HUES64 (cell line): ENCODE measurements around the gene PCDHA11.
"Not testable (repeated sequence)": the region's sequence is repeated elsewhere in the genome, so short reads cannot be mapped to it uniquely, and the experiment has no call there.

Experiments
- H3K27ac ChIP-seq: 2 replicates; pipeline ENCODE4 v1.7.0; 2013; ENCODE audit warnings: low read depth, low read length, inconsistent platforms
- H3K27me3 ChIP-seq: 2 replicates; pipeline ENCODE4 v1.6.1; 2013; ENCODE audit warnings: mild to moderate bottlenecking, low read length; ENCODE audit not compliant: insufficient read depth
- H3K36me3 ChIP-seq: 2 replicates; pipeline ENCODE4 v1.6.1; 2013; ENCODE audit warnings: mild to moderate bottlenecking, low read length; ENCODE audit not compliant: insufficient read depth
- H3K4me1 ChIP-seq: 2 replicates; pipeline ENCODE4 v1.6.1; 2013; ENCODE audit warnings: mild to moderate bottlenecking, low read length, moderate library complexity; ENCODE audit not compliant: insufficient read depth
- H3K4me3 ChIP-seq: 2 replicates; pipeline ENCODE4 v1.5.1; 2013; ENCODE audit warnings: mild to moderate bottlenecking, low read length, moderate library complexity
- H3K9ac ChIP-seq: 2 replicates; pipeline ENCODE4 v1.6.1; 2013; ENCODE audit warnings: mild to moderate bottlenecking, low read depth, low read length
- H3K9me3 ChIP-seq: 2 replicates; pipeline ENCODE4 v1.6.1; 2013; ENCODE audit warnings: low read depth, low read length; ENCODE audit not compliant: insufficient read depth
- WGBS: fragments of 150-250, 120-280 bp; methylation state at CpG from one replicate; pipeline ENCODE4 v1.1.7; 2013; ENCODE audit warnings: missing lambda C conversion rate; 5-methylcytosine and 5-hydroxymethylcytosine counted together

Gene PCDHA11

DNA sequence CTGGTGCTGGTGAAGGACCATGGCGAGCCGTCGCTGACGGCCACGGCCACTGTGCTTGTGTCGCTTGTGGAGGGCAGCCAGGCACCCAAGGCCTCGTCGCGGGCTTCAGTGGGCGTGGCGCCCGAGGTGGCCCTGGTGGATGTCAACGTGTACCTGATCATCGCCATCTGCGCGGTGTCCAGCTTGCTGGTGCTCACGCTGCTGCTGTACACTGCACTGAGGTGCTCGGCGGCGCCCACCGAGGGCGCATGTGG is 10.8 kb upstream of the PCDHA11 start:
- no peak overlapping the region for H3K27ac ChIP-seq
- H3K9ac ChIP-seq: no peak overlapping the region
- no peaks in the 10 kb centered on the region for H3K36me3 ChIP-seq
- WGBS: 97% methylated on average over 22 of the region's 22 CpGs
- no peaks in the 10 kb centered on the region for H3K9me3 ChIP-seq
- 0 out of 2 replicates have a peak, but pooled peaks cover 3% of the 10 kb centered on the region for H3K4me1 ChIP-seq
- no peaks in the 10 kb centered on the region for H3K27me3 ChIP-seq
- H3K4me3 ChIP-seq: no peak overlapping the region

DNA sequence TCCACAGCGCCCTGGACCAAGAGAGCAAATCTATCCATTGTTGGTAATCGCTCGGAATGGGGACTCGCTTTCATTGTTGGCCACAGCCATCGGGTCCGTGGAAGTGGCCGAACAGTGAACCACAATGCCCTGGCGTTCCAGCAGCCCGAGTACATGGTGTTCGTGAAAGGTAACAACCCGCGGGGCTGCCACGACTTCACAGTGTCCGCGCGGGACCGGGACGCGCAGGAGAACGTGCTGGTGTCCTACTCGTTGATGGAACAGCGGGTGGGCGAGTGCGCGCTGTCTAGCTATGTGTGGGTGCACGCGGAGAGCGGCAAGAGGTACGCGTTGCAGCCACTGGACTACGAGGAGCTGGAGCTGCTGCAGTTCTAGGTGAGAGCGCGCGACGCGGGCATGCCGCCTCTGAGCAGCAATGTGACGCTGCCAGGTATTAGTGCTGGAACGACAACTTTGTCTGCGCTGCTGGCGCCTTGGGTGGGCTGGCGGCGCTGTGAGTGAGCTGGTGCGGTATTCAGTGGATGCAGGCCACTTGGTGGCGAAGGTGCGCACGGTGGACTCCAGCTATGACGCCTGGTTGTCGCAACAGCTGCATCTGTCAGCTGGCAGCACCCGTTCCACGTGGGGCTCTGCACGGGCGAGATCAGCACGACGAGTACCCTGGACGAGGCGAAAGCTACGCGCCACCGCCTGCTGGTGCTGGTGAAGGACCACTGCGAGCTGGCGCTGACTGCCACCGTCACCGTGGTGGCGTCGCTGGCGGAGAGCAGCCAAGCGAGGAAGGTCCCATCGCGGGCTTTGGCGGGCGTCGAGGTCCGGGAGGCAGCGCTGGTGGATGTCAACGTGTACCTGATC is 6.1 kb upstream of the PCDHA11 start:
- no peaks in the 10 kb centered on the region; the same call in 1 of the 2 replicates for H3K36me3 ChIP-seq
- H3K27me3 ChIP-seq: no peaks in the 10 kb centered on the region
- H3K27ac ChIP-seq: no peak overlapping the region
- no peaks in the 10 kb centered on the region; the same call in 1 of the 2 replicates for H3K9me3 ChIP-seq
- no peak overlapping the region for H3K9ac ChIP-seq
- WGBS: 97% methylated on average over 76 of the region's 76 CpGs
- 0 out of 2 replicates have a peak, but pooled peaks cover 2% of the 10 kb centered on the region for H3K4me1 ChIP-seq
- H3K4me3 ChIP-seq: no peak overlapping the region

DNA sequence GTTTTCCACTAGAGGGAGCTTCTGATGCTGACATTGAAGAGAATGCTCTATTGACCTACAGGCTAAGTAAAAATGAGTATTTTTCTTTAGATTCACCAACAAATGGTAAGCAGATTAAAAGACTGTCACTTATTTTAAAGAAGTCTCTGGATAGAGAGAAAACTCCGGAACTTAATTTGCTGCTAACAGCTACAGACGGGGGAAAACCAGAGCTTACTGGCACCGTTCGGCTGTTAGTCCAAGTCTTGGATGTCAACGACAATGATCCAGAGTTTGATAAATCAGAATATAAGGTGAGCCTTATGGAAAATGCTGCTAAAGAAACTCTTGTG is 764 bp downstream of the PCDHA11 start:
- H3K9me3 ChIP-seq: 0 out of 2 replicates have a peak, but pooled peaks cover 4% of the 10 kb centered on the region
- 0 out of 2 replicates have a peak, but pooled peaks cover 3% of the 10 kb centered on the region for H3K4me1 ChIP-seq
- H3K36me3 ChIP-seq: peaks cover 6% of the 10 kb centered on the region; the same call in 1 of the 2 replicates
- peak overlapping the region; percentile 84 for H3K9ac ChIP-seq
- peak overlapping the region; percentile 71 for H3K4me3 ChIP-seq
- 87% methylated on average over 5 of the region's 5 CpGs for WGBS
- H3K27ac ChIP-seq: no peak overlapping the region
- no peaks in the 10 kb centered on the region for H3K27me3 ChIP-seq

DNA sequence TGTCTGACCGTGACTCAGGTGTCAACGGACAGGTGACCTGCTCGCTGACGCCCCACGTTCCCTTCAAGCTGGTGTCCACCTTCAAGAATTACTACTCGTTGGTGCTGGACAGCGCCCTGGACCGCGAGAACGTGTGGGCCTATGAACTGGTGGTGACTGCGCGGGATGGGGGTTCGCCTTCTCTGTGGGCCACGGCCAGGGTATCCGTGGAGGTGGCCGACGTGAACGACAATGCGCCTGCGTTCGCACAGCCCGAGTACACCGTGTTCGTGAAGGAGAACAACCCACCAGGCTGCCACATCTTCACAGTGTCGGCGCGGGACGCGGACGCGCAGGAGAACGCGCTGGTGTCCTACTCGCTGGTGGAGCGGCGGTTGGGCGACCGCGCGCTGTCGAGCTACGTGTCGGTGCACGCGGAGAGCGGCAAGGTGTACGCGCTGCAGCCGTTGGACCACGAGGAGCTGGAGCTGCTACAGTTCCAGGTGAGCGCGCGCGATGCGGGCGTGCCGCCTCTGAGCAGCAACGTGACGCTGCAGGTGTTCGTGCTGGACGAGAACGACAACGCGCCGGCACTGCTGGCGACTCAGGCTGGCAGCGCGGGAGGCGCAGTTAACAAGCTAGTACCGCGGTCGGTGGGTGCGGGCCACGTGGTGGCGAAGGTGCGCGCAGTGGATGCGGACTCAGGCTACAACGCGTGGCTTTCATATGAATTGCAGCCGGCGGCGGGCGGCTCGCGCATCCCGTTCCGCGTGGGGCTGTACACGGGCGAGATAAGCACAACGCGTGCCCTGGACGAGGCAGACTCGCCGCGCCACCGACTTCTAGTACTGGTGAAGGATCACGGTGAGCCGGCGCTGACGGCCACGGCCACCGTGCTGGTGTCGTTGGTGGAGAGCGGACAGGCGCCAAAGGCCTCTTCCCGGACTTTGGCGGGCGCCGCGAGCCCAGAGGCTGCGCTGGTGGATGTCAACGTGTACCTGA is 1.8 kb downstream of the PCDHA11 start:
- H3K4me1 ChIP-seq: 0 out of 2 replicates have a peak, but pooled peaks cover 3% of the 10 kb centered on the region
- 0 out of 2 replicates have a peak, but pooled peaks cover 4% of the 10 kb centered on the region for H3K9me3 ChIP-seq
- 97% methylated on average over 114 of the region's 114 CpGs for WGBS
- H3K9ac ChIP-seq: no peak overlapping the region
- no peaks in the 10 kb centered on the region for H3K27me3 ChIP-seq
- H3K4me3 ChIP-seq: no peak overlapping the region; the same call in 1 of the 2 replicates
- H3K27ac ChIP-seq: no peak overlapping the region
- peaks cover 6% of the 10 kb centered on the region; the same call in 1 of the 2 replicates for H3K36me3 ChIP-seq

DNA sequence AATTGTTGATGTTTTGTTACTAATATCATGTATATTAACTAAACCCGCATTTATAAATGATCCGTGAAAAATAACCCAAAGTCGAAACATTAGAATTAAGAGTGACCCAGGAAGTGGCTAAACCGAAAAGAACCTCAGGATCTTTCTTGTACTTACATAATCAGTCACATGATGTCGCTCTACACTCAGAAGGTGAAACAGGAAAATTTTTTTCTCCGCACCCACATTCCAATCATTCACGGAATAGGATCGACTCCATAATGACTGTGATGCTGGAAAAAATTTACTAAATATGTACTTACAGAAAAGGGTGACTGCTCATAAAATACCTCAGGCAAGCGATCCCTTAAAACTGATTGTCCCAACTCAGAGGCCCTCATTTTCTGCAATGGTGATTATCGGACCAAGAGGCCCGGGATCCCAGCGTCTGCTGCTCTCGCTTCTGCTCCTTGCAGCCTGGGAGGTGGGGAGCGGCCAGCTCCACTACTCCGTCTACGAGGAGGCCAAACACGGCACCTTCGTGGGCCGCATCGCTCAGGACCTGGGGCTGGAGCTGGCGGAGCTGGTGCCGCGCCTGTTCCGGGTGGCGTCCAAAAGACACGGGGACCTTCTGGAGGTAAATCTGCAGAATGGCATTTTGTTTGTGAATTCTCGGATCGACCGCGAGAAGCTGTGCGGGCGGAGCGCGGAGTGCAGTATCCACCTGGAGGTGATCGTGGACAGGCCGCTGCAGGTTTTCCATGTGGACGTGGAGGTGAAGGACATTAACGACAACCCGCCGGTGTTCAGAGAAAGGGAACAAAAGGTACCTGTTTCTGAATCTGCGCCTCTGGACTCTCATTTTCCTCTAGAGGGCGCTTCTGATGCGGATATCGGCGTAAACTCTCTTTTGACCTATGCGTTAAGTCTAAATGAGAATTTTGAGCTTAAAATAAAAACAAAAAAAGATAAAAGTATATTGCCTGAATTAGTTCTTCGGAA is 6.6 kb downstream of the PCDHA11 start, which contains the start of gene PCDHA12:
Gene PCDHA12, plus strand, starts transcription at position 224 of the 981 bp plus-strand sequence. Its CDS starts 165 bp downstream, at position 389.
- Histone ChIP-seq H3K9ac (peak within 1 kb of the TSS; percentile 78), H3K27me3 (no peaks in the 10 kb centered on the region), H3K27ac (peak within 1 kb of the TSS; percentile 39; the same call in 1 of the 2 replicates), H3K4me1 (no peaks in the 10 kb centered on the region), H3K36me3 (peaks cover 14% of the 10 kb centered on the region; the same call in 1 of the 2 replicates), H3K9me3 (no peaks in the 10 kb centered on the region), H3K4me3 (peak within 1 kb of the TSS; percentile 71)
- 92% methylated on average over 47 of the region's 47 CpGs for WGBS

DNA sequence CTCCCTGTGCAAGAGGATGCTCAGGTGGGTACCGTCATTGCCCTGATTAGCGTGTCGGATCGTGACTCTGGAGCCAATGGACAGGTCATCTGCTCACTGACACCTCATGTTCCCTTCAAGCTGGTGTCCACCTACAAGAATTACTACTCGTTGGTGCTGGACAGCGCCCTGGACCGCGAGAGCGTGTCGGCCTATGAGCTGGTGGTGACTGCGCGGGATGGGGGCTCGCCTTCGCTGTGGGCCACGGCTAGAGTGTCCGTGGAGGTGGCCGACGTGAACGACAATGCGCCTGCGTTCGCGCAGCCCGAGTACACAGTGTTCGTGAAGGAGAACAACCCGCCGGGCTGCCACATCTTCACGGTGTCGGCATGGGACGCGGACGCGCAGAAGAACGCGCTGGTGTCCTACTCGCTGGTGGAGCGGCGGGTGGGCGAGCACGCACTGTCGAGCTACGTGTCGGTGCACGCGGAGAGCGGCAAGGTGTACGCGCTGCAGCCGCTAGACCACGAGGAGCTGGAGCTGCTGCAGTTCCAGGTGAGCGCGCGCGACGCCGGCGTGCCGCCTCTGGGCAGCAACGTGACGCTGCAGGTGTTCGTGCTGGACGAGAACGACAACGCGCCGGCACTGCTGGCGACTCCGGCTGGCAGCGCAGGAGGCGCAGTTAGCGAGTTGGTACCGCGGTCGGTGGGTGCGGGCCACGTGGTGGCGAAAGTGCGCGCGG is 7.9 kb downstream of the PCDHA11 start:
- 97% methylated on average over 80 of the region's 80 CpGs for WGBS
- not testable (repeated sequence) for H3K9me3 ChIP-seq

DNA sequence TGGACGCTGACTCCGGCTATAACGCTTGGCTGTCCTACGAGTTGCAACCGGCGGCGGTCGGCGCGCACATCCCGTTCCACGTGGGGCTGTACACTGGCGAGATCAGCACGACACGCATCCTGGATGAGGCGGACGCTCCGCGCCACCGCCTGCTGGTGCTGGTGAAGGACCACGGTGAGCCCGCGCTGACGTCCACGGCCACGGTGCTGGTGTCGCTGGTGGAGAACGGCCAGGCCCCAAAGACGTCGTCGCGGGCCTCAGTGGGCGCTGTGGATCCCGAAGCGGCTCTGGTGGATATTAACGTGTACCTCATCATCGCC is 8.5 kb downstream of the PCDHA11 start:
- Histone ChIP-seq H3K4me1 (no peaks in the 10 kb centered on the region), H3K4me3 (no peak overlapping the region)
- WGBS: 97% methylated on average over 37 of the region's 37 CpGs

More for the DNA sequence above, 7.9 kb downstream of the PCDHA11 start:
- H3K36me3 ChIP-seq: peaks cover 14% of the 10 kb centered on the region; the same call in 1 of the 2 replicates
- H3K27me3 ChIP-seq, H3K9ac ChIP-seq, H3K4me3 ChIP-seq, H3K27ac ChIP-seq, H3K4me1 ChIP-seq: not testable (repeated sequence)

DNA sequence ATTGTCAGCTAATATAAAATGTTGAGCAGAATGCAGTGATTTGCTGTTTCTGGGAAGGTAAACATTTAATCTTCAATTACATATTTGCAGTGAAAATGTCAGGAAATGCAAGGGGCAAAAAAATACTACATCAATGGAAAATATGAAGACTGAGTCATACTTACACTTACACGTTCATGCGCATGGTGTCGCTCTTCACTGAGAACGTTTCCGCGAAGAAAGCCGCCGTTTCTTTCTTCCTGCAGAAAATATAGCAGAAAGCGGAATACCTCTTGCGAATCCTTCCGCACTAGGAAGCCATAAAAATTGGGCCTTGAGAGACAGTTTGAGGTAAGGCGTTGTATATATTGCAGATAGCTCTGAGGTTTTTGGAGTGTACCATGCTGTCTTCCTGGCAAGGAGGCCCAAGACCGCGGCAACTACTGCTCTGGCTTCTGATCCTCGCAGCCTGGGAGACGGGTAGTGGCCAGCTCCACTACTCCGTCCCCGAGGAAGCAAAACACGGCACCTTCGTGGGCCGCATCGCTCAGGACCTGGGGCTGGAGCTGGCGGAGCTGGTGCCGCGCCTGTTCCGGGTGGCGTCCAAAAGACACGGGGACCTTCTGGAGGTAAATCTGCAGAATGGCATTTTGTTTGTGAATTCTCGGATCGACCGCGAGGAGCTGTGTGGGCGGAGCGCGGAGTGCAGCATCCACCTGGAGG is 13.3 kb downstream of the PCDHA11 start, which contains the start of gene PCDHA13:
Gene PCDHA13, plus strand, starts transcription at position 236 of the 702 bp plus-strand sequence. Its CDS starts 145 bp downstream, at position 381.
- no peaks in the 10 kb centered on the region for H3K4me1 ChIP-seq
- 93% methylated on average over 34 of the region's 35 CpGs for WGBS
- peaks cover 10% of the 10 kb centered on the region; the same call in 1 of the 2 replicates for H3K36me3 ChIP-seq
- peak within 1 kb of the TSS; percentile 56 for H3K4me3 ChIP-seq
- no peaks in the 10 kb centered on the region for H3K9me3 ChIP-seq
- no peaks in the 10 kb centered on the region for H3K27me3 ChIP-seq
- H3K9ac ChIP-seq: no peak within 1 kb of the TSS
- no peak within 1 kb of the TSS for H3K27ac ChIP-seq

More for the DNA sequence above, 8.5 kb downstream of the PCDHA11 start:
- H3K27me3 ChIP-seq: no peaks in the 10 kb centered on the region
- no peak overlapping the region for H3K27ac ChIP-seq
- H3K36me3 ChIP-seq: peaks cover 14% of the 10 kb centered on the region; the same call in 1 of the 2 replicates
- H3K9ac ChIP-seq: no peak overlapping the region
- H3K9me3 ChIP-seq: no peaks in the 10 kb centered on the region

DNA sequence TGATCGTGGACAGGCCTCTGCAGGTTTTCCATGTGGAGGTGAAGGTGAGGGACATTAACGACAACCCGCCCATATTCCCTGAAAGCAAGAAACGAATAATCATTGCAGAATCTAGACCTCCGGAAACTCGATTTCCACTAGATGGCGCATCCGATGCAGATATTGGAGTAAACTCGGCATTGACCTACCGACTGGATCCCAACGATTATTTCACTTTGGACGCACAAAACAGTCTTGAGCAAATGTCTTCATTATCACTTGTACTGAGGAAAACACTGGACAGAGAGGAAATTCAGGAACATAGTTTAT is 13.8 kb downstream of the PCDHA11 start:
- no peaks in the 10 kb centered on the region for H3K4me1 ChIP-seq
- no peaks in the 10 kb centered on the region for H3K27me3 ChIP-seq
- peaks cover 9% of the 10 kb centered on the region; the same call in 1 of the 2 replicates for H3K36me3 ChIP-seq
- H3K27ac ChIP-seq: no peak overlapping the region
- H3K9me3 ChIP-seq: no peaks in the 10 kb centered on the region
- peak overlapping the region; percentile 56 for H3K4me3 ChIP-seq
- no peak overlapping the region for H3K9ac ChIP-seq
- 84% methylated on average over 12 of the region's 12 CpGs for WGBS
